Measurements from ENCODE around the gene FKBP5. TPM values are rescaled to one million over a fixed set of nuclear protein-coding genes. Genes with fewer than 3 reads are reported as not detected.

FKBP5 gene
- total RNA-seq, 4 donors from 2014 or later = 304 to 768 (median 608) TPM

DNA sequence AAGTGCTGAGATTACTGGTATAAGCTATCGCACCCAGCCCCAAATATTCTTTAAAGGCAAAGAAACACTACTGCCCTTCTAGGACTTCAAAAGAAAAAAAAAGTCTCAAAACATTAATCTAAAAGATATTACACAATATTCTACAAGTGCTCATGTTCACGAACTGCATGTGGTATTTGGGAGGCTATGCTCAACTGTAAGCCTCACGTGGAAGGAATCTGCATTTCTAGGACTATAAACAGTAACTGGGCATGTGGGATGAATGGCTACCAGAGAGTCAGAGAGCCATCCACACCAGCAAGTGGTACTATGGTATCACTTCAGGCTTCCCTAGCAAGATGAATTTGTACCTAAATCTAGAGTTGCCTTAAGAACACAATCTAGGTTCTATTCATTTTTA is 50.0 kb downstream of the FKBP5 start:
- no peaks in the 10 kb centered on the region for H3K9me3 ChIP-seq
- H3K4me3 ChIP-seq = no peak overlapping the region
- peaks cover 18 to 100% (median 25%) of the 10 kb centered on the region in 3 donors for H3K36me3 ChIP-seq
- H3K27me3 ChIP-seq = no peaks in the 10 kb centered on the region
- no peak overlapping the region for H3K27ac ChIP-seq
- 93 to 99% methylated on average over 3 of the region's 3 CpGs for WGBS, 2 donors
- DNase-seq (ENCODE audit: low spot score in 2 of 2) = no peak
- H3K4me1 ChIP-seq = peaks cover 5 to 59% (median 7%) of the 10 kb centered on the region in 4 donors
- TF ChIP-seq EP300 (IDR thresholded peaks at IDR 0.05) = no peak
- TF ChIP-seq CTCF (IDR thresholded peaks at IDR 0.05) = no peak
- TF ChIP-seq POLR2A (IDR thresholded peaks at IDR 0.05) = no peak

GRCh38 chr6:35637911-35638310 is 50.8 kb downstream of the FKBP5 start:
- Histone ChIP-seq H3K27me3 (no peaks in the 10 kb centered on the region), H3K36me3 (peaks cover 18 to 100% (median 29%) of the 10 kb centered on the region in 3 donors), H3K27ac (no peak overlapping the region), H3K9me3 (no peaks in the 10 kb centered on the region), H3K4me3 (no peak overlapping the region), H3K4me1 (peaks cover 0 to 56% (median 7%) of the 10 kb centered on the region in 4 donors)
- WGBS, 2 donors = 87 to 90% methylated on average over 1 of the region's 1 CpG
- DNase-seq (ENCODE audit: low spot score in 2 of 2) = no peak
- TF ChIP-seq POLR2A (IDR thresholded peaks at IDR 0.05) = no peak
- TF ChIP-seq EP300 (IDR thresholded peaks at IDR 0.05) = no peak
- TF ChIP-seq CTCF (IDR thresholded peaks at IDR 0.05) = no peak

GRCh38 chr6:35635601-35636597 is 52.8 kb downstream of the FKBP5 start:
- TF ChIP-seq CTCF (IDR thresholded peaks at IDR 0.05) (no peak), EP300 (IDR thresholded peaks at IDR 0.05) (no peak), POLR2A (IDR thresholded peaks at IDR 0.05) (no peak)
- DNase-seq (ENCODE audit: low spot score in 2 of 2) = no peak
- H3K27me3 ChIP-seq = no peaks in the 10 kb centered on the region
- H3K27ac ChIP-seq = peak overlapping the region in 2 of 4 donors; percentile 14 to 20
- H3K4me3 ChIP-seq = no peak overlapping the region
- H3K4me1 ChIP-seq = peaks cover 0 to 46% (median 7%) of the 10 kb centered on the region in 4 donors
- peaks cover 14 to 99% (median 39%) of the 10 kb centered on the region in 3 donors for H3K36me3 ChIP-seq
- no peaks in the 10 kb centered on the region for H3K9me3 ChIP-seq
- 83 to 88% methylated on average over 4 of the region's 4 CpGs for WGBS, 2 donors

DNA sequence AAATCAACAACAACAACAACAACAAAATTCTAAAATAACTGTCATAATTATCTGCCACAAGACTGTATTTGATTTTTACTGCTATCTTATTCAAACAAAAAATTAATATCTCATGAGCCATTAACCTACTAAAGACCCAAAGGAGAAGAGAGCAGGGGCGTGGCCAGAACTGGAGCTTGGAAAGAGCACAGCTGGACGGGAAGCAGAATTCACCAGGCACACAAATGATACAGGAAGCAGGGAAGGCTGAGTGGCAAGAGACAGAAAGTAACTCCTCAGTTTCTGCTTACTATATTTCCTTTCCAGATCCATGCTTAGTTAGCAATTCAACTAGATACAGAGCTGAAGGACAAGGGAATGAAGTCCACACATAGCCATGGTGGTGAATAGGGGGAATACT is 54.4 kb downstream of the FKBP5 start:
- Histone ChIP-seq H3K27ac (peak overlapping the region in 2 of 4 donors; percentile 38 to 48), H3K4me1 (peaks cover 0 to 45% (median 4%) of the 10 kb centered on the region in 4 donors), H3K36me3 (peaks cover 12 to 99% (median 30%) of the 10 kb centered on the region in 3 donors), H3K27me3 (no peaks in the 10 kb centered on the region), H3K4me3 (no peak overlapping the region), H3K9me3 (no peaks in the 10 kb centered on the region)
- 39 to 42% methylated on average over 2 of the region's 2 CpGs for WGBS, 2 donors
- DNase-seq (ENCODE audit: low spot score in 2 of 2) = no peak
- no peak for TF ChIP-seq POLR2A (IDR thresholded peaks at IDR 0.05)
- peak in 1 of 2 donors; percentile 17 for TF ChIP-seq EP300 (IDR thresholded peaks at IDR 0.05)

DNA sequence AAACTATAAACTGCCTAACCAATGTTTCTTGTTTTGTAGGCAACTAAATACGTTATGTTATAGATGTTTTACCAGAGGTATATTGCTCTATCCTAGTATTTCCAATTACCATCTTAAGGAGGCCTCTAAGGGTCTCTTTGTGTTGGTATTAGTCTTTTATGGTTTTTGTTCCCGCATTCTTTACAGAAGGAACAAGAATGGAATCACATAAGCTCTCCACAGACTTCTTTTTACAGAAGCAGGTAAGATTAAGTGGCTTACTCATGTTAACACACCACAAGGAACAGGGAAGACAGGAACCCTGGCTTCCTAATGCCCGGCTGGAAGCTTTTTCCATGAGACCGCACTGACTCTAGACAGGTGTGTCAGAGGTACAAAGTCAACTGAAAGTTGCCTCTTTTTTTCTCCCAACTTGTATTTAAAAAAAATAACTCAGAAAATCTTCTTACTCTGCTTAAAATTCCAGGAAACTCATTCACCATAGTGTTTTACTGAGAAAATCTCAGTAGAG is 55.1 kb downstream of the FKBP5 start:
- Histone ChIP-seq H3K27ac (peak overlapping the region in 1 of 4 donors; percentile 48), H3K9me3 (no peaks in the 10 kb centered on the region), H3K36me3 (peaks cover 18 to 99% (median 37%) of the 10 kb centered on the region in 3 donors), H3K27me3 (no peaks in the 10 kb centered on the region), H3K4me1 (peaks cover 0 to 41% (median 4%) of the 10 kb centered on the region in 4 donors), H3K4me3 (no peak overlapping the region)
- 83 to 95% methylated on average over 4 of the region's 4 CpGs for WGBS, 2 donors
- DNase-seq (ENCODE audit: low spot score in 2 of 2) = no peak
- TF ChIP-seq POLR2A (IDR thresholded peaks at IDR 0.05) = no peak
- TF ChIP-seq EP300 (IDR thresholded peaks at IDR 0.05) = no peak

Data from tibial nerve (tissue), 4 donors.